Measurements from ENCODE around the gene FZD10.

Gene FZD10

DNA sequence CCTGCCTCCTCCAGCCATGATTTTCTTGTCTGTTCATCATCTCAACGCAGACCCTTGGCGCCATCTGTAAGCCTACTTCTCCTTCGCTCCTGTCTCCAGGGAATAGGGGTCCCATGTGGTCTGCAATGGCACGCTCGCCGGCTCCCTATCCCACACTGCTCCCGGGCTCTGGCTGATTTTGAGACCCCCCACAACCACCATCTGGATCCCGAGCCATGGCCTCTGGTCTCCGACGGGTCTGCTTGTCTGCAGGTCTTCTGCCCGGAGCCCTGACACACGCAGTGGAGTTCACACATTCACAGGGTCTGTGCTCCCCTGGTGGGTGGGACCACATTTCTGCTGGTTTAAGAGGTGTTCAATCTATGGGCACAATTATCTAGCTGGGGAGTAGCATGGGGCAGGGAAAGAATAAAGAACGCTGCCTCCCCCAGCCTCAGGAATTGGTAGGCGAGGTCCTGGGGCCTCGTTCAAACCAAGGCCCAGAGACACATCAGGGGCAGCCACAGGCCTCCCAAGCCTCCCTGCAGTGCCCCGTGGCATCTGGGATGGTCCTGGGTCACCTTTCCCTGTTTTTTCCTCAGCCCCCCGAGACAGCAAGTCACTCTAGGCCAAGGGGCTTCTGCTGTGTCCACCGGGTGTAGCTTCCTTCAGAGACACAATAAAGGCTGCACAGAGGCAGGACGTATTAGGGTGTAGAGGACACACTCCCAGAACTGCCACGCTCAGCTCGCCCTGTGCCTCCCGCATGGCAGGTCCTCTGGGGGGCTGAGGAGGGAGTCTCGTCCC lies 21.5 kb downstream of the FZD10 start:
- DNase-seq = no peak

DNA sequence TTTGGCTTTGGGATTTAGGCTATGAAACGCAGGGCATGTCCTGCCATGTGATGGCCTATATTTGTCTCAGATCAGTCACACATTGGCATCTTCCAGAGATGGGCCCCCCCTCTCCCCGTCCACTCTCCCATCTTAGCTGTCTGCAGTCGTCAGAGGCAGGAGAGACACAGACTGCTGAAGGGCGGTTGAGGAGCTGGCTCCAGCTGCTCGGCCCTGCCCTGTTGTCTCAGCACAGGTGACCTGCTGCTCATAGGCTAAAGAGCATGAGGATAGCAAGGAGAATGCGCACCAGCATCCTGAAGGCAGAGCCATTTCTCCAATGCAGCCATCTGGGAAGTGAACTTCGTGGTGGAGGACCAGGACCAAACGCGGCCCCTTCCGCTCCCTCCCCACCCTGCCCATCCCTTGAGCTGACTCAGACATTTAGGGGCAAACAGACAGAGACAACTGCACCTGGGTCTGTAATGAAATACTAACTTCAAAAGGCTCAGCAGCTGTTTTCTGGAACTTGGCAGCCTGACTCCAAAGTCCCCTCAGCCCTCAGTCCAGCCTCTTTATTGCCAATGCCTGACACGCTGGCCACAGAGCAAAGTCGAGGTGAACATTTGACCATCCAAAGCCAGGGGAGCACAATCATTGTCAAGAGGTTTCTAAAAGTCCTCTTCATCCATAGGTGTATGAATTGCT lies 22.3 kb downstream of the FZD10 start:
- DNase-seq = no peak

DNA sequence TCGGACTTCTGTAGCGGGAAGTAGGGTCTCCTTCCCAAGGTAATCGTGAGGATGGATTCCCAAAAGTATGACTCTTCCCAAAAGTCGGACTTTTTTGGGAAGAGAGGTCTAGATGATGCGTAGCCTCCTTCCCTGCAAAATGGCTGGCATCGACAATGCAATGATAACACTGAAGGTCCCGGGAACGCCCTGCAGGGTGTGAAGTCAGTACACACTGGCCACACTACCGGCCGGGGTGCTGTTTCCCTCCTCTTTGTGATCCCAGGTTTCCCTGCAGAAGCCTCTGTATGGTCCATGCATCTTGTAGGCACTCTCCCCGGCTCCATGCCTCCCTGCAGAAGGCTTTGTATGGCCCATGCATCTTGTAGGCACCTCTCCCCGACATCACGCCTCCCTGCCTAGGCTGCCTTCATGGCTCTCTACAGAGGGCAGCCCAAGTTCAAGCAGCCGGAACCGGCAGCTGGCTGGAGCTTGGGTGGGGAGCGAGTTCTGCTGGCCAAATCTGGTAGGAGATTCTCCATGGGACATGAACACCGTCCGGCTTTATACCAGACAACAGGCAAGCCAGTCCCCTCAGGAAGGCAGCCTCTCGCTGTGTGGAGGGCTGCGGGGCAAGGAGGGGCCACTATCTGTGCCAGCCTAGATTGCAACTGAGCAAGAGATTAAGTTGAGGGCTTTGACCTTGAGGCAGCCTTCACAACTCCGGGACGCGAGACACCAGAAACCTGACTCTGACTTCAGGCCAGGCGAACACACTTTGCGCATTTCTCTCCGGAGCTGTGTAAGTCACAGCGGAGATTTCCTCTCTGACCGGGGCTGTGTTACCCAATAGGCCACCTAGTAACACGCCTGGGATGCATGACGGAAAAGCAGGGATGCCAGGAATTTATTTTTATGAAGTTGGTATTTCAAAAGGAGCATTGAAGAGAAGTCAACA lies 23.5 kb downstream of the FZD10 start:
- DNase-seq = no peak

DNA sequence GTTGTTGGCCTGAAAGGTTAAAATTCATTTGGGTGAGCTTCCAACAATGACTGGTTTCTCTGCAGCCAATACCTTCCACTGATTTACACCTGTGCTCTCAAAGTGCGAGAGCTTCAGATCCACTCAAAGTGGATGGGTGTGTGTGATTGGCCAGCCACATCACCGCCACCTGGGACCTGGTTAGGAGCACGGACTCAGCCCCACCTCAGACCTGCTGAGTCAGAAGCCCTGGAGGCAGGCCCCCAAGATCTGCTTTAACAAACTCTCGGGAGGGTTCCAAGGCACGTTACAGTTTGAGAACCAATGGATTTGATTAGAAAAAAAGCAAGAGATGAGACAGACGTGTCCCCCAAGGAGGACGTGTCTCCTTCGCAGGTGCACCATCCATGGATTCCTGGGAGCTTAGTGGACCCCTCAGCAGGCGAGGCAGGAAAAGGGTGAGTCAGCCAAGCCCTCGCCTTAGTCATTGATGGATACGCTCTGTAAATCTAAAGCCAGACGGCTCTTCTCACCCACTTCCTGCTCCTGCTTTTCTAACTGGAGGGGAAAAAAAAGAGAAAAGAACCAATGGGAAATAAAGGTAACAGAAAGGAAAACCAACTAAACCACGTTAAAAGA lies 24.5 kb downstream of the FZD10 start:
- no peak for DNase-seq

DNA sequence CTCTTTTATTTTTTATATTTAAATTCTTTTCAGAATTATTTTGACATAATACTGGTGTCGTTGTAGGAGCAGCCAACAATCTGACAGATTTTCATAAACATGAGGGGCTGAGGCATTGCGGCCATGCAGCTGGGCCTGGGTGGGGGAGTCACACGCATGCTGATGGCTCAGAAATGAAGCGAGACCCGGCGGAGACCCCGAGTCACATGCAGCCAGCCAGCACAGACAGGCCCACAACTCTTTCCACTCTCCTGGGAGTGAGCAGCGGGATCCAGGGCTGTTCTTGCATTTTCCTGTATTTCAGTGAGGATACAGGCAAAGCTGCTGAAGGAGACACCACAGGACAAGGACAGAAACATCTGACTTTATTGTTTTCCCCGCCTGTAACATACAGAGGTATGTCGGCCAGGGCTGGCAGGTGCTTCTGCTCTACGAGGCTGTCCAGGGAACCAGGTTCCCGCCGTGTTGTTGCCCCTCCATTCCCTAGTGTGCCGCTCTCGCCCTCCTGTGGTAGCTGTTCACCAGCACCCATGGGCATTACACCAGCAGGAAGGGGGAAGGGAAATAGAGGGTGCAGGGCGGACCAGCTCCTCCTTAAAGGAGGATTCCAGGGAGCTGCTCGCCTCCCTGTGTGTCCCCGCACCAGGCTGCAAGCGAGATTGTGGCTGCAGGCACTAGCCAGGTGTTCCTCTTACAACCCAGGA lies 30.5 kb downstream of the FZD10 start:
- DNase-seq = no peak

DNA sequence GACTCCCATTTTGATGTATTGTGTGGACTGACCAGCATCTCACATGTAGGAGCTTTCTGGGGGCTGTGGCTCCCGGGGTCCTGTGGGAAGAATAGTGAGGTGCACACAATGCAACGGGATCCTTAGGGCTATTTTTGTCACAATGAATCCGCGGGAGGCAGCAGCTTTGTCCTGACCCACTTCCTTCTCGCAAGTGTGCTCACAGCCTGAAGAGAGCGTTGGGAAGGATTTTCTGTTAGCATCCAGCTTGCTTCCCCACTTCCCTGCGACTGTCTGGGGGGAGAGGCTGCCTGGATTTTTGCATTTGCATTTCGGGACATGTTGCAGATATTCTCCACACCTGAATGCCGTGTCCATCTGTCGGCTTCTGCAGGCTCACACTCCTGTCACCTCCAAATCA lies 31.9 kb downstream of the FZD10 start:
- DNase-seq = no peak

DNA sequence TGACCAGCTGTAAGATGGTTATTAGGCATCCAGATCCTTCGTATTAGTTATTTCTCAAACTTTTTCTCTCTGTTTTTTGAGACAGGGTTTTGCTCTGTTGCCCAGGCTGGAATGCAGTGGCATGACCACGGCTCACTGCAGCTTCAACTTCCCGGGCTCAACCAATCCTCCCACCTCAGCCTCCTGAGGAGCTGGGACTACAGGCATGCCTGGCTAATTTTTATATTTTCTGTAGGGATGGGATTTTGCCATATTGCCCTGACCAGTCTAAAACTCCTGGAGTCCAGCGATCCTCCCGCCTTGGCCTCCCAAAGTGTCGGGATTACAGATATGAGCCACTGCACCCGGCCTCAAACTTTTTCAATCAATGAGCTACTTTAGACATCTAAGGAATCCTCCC lies 33.1 kb downstream of the FZD10 start:
- no peak for DNase-seq

DNA sequence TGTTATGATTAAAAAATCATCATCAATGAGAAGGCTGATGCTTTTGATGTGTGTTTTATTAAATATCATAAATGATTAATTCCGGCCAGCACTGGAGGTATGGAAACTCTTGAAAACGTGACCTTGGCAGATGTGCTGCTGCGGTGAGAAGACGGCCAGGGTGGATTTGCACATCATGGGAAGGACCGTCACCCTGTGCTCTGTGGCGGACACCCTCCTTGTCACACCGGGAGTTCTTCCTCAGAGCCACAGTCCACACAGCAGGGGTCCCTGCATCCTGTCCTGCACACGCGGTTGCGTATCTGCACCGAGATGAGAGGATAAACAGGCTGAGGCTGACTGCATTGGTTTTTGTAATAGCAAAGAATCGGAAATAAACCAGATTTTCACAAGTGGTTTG lies 33.5 kb downstream of the FZD10 start:
- no peak for DNase-seq

DNA sequence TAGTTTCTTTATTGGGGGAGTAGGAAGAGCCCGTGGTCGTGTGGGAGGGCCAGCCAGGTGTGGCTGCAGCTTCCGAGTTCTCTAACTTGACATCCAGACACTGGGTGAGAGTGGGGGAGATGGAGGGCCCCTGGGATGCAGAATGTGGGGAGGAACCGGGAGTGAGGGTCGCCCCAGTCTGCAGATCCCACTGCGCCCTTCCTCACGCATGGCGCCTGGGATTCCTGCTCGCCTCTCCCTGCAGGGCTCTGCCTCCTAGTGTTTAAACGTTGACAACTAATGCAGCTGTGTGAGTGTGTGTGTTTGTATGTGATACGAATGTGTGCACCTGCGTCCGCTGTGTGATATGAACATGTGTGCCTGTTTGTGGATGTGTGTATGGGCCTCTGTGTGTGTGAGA lies 34.6 kb downstream of the FZD10 start:
- DNase-seq = no peak

DNA sequence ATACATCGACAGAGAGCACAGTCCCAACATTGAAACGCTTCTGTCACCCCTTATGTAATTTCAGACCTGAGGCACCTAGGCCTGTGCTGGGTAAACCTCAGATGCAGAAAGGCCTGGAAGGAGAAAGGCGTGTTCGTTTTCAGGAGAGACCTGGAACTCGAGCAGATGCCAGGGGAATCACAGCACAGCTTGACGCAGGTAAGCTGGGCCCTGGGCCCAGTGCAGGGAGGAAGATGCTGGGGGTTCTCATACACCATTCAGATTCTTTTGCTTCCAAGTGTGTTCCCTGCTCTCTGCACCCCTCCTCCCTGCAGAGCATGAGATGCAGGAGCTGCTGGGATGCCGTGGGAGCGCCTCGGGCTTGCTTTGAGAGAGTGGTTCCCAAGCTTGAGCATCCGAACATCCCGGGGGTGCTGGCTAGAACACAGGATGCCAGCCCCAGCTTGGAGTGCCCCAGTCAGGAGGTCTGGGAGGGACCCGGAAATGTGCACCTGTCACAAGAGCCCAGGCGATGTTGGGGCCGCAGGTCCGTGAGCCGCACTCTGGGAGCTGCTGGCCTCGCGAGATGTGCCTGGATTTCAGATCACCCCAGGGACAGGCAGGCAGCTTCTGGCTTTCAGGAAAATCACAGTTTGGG lies 35.9 kb downstream of the FZD10 start:
- DNase-seq = no peak

DNA sequence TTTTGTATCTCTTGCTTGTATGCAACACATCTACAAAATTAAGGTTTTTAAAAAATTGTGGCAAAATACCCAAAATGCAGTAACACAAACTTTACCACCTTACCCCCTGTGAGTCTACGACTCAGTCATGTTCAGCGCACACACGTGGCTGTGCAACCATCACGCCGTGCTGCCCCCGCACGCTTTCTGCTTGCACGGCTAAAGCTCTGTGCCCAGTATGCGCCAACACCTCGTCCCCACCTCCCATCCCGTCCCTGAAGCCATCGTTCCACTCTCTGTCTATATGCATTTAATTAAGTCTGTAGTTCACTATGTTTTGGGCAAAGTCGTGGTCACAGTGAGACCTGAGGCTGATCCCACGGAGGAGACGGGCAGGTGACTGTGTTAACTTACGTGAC lies 36.4 kb downstream of the FZD10 start:
- no peak for DNase-seq

DNA sequence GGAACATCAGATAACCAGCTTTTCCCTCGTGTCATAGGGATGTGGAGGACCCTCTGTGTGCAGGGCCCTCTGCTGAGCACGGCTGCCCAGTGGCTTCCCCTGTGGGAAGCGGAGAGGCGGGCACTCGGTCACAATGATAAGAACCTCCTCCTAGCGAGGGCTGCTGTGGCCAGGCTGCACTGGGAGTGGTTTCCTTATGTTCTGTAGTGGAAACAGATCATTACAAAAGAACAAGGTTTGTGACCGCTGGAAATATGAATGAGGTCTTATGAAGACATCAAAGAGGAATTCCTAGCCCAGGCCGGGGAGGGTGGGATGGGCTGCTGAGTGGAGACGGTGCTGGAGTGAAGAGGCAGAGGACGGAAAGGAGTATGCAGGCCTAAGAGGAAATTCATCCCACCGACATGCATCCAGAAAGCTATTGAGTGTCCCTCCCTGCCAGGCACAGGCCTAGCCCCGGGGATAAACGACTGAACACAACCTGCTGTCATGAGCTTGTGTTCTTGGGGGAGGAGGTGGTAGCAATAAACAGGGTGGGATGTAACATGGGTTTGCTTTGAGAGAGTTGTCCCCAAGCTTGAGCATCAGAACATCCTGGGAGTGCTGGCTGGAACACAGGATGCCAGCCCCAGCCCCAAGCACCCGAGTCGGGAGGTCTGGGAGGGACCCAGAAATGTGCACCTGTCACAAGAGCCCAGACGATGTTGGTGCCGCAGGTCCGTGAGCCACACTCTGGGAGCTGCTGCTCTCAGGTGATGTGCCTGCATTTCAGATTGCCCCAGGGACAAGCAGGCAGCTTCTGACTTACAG lies 37.5 kb downstream of the FZD10 start:
- no peak for DNase-seq

DNA sequence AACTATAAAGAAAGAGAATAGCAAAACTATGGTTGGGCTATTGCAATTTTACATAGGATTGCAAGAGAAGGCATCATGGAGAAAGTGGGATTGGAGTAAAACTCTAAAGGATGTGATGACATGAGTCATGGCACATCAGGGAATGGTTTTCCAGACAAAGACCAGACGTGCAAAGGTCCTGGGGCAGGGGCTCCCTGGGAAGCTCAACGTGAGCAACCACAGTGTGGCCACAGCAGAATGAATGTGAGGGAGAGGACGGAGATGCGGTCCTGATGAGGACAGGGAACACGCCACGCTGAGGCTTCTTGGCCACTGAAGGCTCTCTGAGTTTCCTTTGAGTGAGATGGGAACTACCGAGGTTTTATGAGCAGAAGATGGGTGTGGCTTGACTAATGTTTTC lies 38.2 kb downstream of the FZD10 start:
- no peak for DNase-seq

DNA sequence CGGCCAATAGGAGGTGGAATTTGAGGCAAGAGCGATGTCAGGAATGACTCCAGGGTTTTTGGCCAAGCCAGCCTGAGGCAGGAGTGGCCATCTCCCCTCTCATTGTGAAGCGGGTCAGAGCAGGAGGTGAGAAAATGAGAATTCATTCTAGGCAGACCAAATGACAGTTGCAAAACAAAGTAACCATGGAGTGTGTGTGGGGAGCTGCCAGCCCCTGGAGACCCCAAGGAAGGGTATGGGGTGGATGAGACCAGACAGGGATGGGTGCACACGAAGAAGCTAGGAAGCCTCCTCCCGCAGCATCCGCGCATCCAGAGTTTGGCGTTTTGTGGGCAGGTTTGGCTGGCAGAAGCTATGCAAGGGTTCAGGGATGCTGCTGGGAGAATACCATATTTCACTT lies 38.8 kb downstream of the FZD10 start:
- no peak for DNase-seq

DNA sequence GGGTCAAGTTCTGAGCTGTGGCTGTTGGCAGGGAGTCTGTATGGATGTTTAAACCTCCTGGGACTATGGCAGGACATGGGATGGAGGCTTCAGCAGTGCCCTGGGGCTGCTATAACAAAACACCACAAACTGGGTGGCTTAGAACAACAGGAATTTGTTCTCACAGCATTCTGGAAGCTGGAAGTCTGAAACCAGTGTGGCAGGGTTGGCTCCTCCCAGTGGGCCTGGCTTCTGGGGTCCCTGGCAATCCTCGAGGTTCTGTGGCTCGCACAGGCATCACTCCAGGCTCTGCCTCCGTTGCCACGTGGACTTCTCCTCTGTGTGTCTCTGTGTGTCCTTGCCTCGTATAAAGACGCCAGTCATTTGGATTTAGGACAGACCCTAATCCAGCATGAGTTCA lies 39.9 kb downstream of the FZD10 start:
- DNase-seq = no peak

DNA sequence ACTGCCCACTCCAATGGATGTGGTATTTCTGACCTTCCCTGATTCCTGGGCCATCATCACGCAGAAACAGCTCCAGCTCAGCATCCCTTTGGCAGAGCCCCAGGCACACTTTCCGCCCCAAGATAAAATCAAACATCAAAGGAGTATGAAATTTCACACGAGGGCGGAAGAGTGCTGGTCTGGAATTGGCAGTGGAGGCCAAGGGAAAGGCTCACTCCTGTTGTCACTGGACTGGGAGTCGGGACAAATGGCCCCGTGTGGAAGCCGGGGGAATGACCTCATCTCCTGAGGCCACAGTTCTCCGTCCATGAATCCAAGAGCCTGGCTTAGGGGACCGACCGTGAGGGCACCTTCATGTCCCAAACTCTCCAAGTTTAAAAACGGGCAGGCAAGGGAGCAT lies 40.9 kb downstream of the FZD10 start:
- DNase-seq = no peak

DNA sequence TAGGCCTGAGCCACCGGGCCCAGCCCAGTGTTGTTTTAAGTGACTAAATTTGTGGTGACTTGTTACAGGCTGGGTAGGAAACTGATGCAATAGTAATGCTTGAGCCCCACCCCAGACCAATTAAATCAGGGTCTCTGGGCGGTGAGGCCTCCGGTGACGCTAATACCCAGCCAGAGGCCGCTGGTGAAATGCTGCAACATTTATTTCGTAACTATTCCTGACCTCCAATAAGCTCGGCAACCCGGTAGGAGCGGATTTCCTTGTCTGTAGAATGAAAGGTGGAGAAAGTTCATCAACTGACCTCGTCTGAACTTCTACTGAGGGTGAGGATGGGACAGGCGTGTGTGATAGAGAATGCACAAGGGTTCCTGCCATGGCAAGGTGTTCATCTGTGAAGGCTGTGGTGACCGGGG lies 42.3 kb downstream of the FZD10 start:
- DNase-seq = no peak

DNA sequence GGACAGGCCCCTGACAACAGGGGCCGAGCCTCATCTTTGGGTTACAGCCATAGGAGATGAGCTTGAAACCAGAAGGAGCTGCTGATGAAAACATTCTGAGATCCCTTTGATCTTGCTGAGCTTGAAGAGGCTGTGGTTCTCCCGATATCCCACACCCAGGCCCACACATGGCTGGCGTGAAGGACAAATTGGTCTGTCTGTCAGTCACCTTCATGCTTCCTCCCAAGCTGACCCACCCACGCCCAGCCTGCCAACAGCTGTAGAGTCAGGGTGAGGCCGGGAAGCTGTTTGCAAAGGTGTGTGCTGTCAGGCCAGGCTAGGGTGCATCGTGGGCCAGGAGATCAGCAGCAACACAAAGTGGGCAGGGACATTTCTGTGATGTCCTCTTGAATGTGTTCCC lies 43.2 kb downstream of the FZD10 start:
- no peak for DNase-seq

DNA sequence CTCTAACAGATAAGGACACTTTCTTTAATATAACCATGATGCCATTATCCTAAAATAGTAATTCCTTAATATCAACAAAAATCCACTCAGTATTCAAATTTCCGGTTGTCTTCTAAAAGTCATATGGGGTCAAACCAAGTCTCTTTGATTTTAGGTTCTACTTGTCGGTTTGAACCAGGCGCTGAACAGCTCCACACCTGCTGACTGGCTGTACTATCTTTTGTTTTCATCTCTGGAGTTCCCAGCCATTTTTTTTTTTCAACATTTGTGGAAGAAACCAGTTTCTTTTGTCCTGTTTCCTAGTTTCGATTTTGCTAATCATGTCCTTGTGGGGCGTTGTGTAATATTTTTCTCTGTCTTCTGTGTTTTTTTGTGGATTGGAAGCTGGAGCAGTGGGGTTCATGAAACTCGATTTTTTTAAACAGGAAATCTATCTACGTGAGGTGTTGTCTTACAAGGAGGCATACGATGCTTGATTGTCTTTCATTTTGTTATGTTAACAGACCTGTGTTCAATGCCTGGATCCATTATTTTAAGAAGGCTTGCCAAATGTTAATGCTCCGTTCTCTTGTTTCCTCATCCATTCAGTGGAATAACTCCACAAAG lies 50.2 kb downstream of the FZD10 start:
- DNase-seq = no peak

DNA sequence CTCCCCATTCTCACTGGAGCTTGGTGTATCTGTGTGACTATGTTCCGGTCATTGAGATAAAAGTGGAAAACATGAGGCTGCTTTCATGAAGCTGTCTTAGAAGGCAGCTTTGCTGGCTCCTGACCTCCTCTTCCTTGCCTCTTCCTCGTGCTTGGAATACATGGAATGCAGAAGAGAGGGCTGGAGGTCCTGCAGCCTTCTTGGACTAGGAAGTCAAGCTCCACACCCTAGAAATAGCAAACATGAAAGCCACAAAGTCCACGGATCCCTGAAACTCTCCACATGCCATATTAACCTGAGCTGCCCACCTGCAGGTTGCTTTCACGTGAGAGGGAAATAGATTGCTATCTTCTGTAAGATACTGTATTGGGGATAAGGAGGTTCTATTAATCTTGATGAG lies 51.0 kb downstream of the FZD10 start:
- no peak for DNase-seq
